Measurements from ENCODE around the gene ITGB5. TPM values are rescaled to one million over a fixed set of nuclear protein-coding genes. Genes with fewer than 3 reads are reported as not detected.

ITGB5 gene
- total RNA-seq, 2 experiments from 2014 or later: 1.2 to 1.3 TPM

GRCh38 chr3:124747111-124747981 lies 139.8 kb downstream of the ITGB5 start:
- POLR2A ChIA-PET: no interaction called here
- CTCF ChIA-PET: interaction anchor here (1.6 kb wide), 1 partner anchor 14 kb away, joined by 6 read pairs; no protein-coding TSS in a partner anchor

- ChIA-PET POLR2A (no interaction called here), CTCF (interaction anchor here (2.1 kb wide), 1 partner anchor 15 kb away, joined by 6 read pairs; no protein-coding TSS in a partner anchor)
Measured at GRCh38 chr3:124745756-124746155, 141.4 kb downstream of the ITGB5 start.

DNA sequence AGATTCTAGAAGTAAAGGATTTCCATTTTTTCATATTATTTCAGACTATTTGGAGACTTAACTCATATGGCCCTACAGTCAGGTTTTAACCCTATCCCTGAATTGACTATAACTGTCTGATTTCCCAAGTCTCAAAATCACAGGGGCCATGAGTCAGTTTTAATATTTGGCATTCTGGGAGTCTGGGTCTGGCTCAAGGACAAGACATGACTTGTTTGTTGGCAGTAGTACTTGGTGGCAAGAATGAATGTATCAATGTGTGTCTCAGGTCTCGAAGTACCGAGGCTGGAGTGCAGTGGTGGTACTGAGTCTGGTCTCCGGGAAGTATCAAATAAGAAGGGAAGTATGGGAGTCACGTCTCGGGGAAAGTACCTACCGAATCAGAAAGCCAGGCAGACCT lies 146.1 kb downstream of the ITGB5 start:
- ChIA-PET POLR2A (no interaction called here), CTCF (no interaction called here)

- POLR2A ChIA-PET: no interaction called here
- CTCF ChIA-PET: interaction anchor here (0.8 kb wide), 1 partner anchor 30 kb away, joined by 3 read pairs; no protein-coding TSS in a partner anchor
Measured at GRCh38 chr3:124731760-124732159, 155.4 kb downstream of the ITGB5 start.

GRCh38 chr3:124730941-124731297 lies 156.2 kb downstream of the ITGB5 start:
- CTCF ChIA-PET: interaction anchor here (0.8 to 1.1 kb wide), 2 partner anchors 28 to 30 kb away, joined by 3 read pairs; no protein-coding TSS in a partner anchor
- POLR2A ChIA-PET: interaction anchor here (1.1 kb wide), 1 partner anchor 864 kb away, joined by 3 read pairs; the partner anchor contains the start of gene OSBPL11

DNA sequence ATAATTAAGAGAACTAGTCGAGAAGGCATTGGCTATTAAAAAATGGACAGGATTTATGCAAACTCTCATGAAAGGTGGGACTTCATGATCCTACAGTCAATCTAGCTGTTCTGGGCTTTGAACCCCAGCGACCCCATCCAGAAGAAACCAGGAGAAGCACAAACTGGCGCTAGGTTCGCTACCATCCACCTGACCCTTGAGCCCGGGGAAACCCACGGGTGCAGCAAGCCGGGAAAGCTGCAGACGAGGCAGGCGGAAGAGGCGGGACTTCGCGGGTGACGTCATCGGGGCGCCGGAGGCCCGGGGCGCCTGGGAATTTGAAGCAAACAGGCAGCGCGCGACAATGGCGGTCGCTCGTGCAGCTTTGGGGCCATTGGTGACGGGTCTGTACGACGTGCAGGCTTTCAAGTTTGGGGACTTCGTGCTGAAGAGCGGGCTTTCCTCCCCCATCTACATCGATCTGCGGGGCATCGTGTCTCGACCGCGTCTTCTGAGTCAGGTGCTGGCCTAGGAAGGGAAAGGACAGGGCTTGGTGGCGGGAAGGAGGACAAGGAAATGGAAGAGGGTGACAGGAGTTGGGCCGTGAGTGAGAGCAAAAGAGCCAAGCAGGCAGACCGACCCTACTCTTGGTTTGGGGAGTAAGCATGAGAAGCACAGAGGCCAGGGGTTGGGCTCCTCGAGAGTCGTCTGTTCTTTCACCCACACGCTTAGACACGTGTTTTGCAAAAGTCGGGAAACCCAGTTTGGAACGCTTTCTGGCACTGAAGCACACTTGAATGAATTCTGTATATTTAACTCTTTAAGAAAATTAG lies 156.8 kb downstream of the ITGB5 start, which contains the start of gene UMPS:
Gene UMPS, plus strand, starts transcription at position 324 of the 812 bp plus-strand sequence. Its CDS starts 20 bp downstream, at position 344.
- ChIA-PET CTCF (interaction anchor here (0.6 to 1.1 kb wide), 2 partner anchors 29 to 828 kb away, joined by 3 to 4 read pairs; no protein-coding TSS in a partner anchor), POLR2A (interaction anchor here (0.7 to 1.1 kb wide), 2 partner anchors 865 to 1147 kb away, joined by 3 read pairs; partner anchors contain the start of gene OSBPL11)

DNA sequence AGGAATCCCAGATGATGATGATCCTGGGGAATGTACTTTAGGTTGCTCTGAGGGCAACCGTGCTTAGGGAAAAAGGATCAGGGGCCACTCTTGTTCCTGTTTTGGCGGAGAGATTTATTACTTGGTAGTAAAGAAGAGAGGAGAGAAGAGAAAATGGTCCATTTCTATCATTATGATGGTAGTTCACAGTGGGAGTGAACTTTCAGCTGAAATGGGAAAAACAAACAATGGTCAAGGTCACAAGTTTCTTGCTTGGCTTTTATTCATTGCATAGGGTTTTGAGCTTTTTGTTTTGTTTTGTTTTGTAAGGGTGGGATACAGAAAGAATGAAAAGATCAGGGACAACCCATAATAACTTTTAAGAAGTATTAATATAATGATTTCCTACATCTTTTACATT lies 164.6 kb downstream of the ITGB5 start:
- ChIA-PET CTCF (no interaction called here), POLR2A (no interaction called here)

- ChIA-PET CTCF (no interaction called here), POLR2A (no interaction called here)
Measured at GRCh38 chr3:124714223-124714853, 172.8 kb downstream of the ITGB5 start.

Other genes with a start within 250 kb of the ITGB5 start
- gene UMPS, start 156.9 kb downstream of the ITGB5 start, total RNA-seq: 10 to 100 TPM; 77.3 to 93.2 TPM
- not detected for gene MUC13, start 47.4 kb upstream of the ITGB5 start, total RNA-seq
- gene HEG1, start 168.6 kb upstream of the ITGB5 start, total RNA-seq: 10 to 100 TPM; 26.8 to 27.0 TPM